Mesothelial cell of epicardium (in vitro differentiated cells): Measurements from ENCODE around the gene LPAR2. TPM values are rescaled to one million over a fixed set of nuclear protein-coding genes. Genes with fewer than 3 reads are reported as not detected.

Experiments used
- DNase-seq, 2 experiments: peaks; one replicate each; pipeline ENCODE4 v3.0.0; 2021; ENCODE audit warnings: low spot score in 2 of 2; ENCODE audit not compliant: unreplicated experiment in 2 of 2
- H3K27ac Mint-ChIP-seq: 2 replicates; pipeline ENCODE4 v1.8.0; 2021; ENCODE audit warnings: mixed read lengths
- H3K27me3 Mint-ChIP-seq: 2 replicates; pipeline ENCODE4 v1.8.0; 2021; ENCODE audit warnings: low read depth, mixed read lengths
- H3K36me3 Mint-ChIP-seq: 2 replicates; pipeline ENCODE4 v1.8.0; 2021; ENCODE audit warnings: mixed read lengths
- H3K4me1 Mint-ChIP-seq: 2 replicates; pipeline ENCODE4 v1.8.0; 2021; ENCODE audit warnings: mixed read lengths
- H3K4me3 Mint-ChIP-seq: 2 replicates; pipeline ENCODE4 v1.8.0; 2021; ENCODE audit warnings: mild to moderate bottlenecking, moderate library complexity, mixed read lengths
- H3K9me3 Mint-ChIP-seq: 2 replicates; pipeline ENCODE4 v1.8.0; 2021; ENCODE audit warnings: mixed read lengths
- total RNA-seq: library from RNA; stranded (reverse); gene quantifications from 3 replicates; pipeline ENCODE4 v1.2.1, GENCODE V29; 2021
- TF ChIP-seq, protein P1 (sequence below): fragments of 200-600 bp; sonication (generic); IDR thresholded peaks from one replicate; pipeline ENCODE4 v1.5.0; 2021; ENCODE audit warnings: antibody characterized with exemption; ENCODE audit not compliant: unreplicated experiment

The LPAR2 gene
- total RNA-seq, 1 donor from 2014 or later, result 87.1 TPM

DNA sequence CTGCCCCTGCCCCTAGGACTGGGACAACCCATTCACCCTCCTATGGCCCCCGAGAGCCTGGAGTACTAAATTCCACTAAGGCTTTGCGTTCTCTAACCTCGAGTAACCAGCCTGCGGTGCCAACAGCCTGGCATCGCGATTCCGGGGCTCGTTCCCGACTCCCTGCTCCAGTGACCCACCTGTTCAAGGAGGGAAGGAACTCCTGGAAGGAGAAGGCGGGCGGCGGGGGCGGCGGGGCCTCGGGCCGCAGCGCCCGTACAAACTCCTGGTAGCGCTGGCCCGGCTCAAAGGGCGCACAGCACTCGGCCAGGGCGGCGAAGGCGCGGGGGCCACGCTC is 9.1 kb upstream of the LPAR2 start:
- Mint-ChIP-seq H3K36me3 (peaks cover 25% of the 10 kb centered on the region), H3K4me1 (peaks cover 3% of the 10 kb centered on the region), H3K27me3 (no peaks in the 10 kb centered on the region), H3K4me3 (no peak overlapping the region), H3K9me3 (no peaks in the 10 kb centered on the region), H3K27ac (no peak overlapping the region)
- no peak for DNase-seq
- TF ChIP-seq, protein P1, sequence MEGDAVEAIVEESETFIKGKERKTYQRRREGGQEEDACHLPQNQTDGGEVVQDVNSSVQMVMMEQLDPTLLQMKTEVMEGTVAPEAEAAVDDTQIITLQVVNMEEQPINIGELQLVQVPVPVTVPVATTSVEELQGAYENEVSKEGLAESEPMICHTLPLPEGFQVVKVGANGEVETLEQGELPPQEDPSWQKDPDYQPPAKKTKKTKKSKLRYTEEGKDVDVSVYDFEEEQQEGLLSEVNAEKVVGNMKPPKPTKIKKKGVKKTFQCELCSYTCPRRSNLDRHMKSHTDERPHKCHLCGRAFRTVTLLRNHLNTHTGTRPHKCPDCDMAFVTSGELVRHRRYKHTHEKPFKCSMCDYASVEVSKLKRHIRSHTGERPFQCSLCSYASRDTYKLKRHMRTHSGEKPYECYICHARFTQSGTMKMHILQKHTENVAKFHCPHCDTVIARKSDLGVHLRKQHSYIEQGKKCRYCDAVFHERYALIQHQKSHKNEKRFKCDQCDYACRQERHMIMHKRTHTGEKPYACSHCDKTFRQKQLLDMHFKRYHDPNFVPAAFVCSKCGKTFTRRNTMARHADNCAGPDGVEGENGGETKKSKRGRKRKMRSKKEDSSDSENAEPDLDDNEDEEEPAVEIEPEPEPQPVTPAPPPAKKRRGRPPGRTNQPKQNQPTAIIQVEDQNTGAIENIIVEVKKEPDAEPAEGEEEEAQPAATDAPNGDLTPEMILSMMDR, result no peak

DNA sequence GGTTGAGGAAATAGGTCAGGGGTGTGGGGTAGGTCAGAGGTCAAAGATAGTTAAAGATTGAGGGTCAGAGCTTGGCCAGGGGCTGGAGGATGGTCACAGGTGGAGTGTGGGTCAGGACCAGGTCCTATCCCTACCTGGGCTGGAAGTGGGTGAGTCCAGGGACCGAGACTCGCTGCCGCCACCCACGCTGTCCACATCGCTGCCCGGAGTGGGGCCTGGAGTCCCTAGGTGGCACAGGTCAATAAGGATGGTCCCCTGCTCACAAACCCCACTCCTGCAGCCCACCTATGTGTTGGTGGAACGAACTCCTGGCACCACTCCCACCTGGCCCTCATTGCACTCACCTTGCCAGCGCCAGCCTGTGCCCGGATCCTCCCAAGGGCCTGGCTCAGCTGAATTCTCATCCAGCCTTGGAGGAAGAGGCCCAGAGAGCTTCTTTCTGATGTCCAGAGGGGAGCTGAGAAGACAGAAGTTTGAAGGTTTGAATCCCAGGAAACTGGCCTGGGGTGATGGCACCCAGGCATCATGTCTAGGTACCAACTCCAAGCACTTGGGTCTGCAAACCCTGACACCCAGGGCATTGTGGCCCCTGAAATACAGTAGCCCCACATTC is 8.7 kb upstream of the LPAR2 start:
- H3K9me3 Mint-ChIP-seq, result no peaks in the 10 kb centered on the region
- no peak for DNase-seq
- H3K4me1 Mint-ChIP-seq, result no peaks in the 10 kb centered on the region
- no peak overlapping the region for H3K27ac Mint-ChIP-seq
- TF ChIP-seq, protein P1, result no peak
- peaks cover 25% of the 10 kb centered on the region for H3K36me3 Mint-ChIP-seq
- no peak overlapping the region for H3K4me3 Mint-ChIP-seq
- H3K27me3 Mint-ChIP-seq, result no peaks in the 10 kb centered on the region

DNA sequence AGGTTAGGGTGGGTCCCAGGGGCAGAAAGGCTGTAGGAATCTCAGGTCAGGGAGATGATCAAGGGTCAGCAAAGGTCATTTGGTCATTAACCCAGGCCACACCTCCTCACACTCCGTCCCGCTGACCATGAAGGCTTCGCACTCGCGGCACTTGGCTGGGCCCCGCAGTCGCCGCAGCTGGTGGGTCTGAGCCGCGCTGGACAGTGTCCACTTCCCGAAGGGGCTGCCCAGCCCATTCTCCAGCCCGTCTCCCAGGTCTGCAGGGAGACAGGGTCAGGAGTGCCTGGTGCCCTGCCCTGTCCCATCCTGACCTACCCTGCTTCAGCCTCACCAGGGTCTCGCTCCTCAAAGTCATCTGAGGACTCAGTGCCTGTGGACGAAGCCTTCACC is 7.3 kb upstream of the LPAR2 start:
- no peak for DNase-seq
- no peaks in the 10 kb centered on the region for H3K4me1 Mint-ChIP-seq
- H3K4me3 Mint-ChIP-seq, result no peak overlapping the region
- peaks cover 25% of the 10 kb centered on the region for H3K36me3 Mint-ChIP-seq
- no peaks in the 10 kb centered on the region for H3K27me3 Mint-ChIP-seq
- no peaks in the 10 kb centered on the region for H3K9me3 Mint-ChIP-seq
- H3K27ac Mint-ChIP-seq, result no peak overlapping the region
- TF ChIP-seq, protein P1, result no peak

DNA sequence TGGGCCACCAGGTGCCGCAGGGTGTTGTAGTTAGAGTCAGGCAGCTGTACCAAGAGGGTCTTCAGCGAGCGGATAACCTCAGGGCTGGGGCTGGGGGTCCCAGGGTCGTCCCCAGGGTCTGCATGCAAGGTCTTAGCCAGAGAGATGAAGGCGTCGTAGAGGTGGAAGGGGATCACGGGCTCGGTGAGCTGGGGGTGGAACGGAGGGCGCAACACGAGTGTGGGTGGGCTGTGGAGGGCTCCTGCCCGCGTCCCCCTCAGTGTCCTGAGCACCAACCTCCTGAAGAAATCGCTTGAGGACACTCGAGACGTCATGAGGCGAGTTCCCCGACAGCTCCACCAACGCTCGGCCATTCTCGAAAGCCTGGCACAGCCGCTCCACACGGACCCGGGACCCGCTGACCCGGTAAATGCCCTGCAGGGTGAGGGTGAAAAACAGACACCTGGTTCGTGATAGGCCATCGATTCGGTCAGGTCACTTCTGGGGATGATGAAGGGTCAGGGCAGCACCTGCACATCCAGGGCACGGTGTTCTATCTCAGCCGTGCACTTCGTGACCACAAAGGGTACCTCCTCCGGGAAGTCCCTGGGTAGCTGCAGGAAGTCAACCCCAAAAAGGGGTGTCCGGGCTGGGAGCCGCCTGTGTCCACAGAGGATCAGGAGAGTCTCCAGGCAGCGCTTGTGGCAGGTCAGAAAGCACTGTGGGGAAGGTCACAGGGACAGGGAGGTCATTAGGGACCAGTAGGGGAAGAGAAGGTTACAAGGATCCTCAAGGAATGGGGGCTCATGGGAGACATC is 6.7 kb upstream of the LPAR2 start:
- no peak overlapping the region for H3K4me3 Mint-ChIP-seq
- no peaks in the 10 kb centered on the region for H3K27me3 Mint-ChIP-seq
- H3K27ac Mint-ChIP-seq, result no peak overlapping the region
- peaks cover 25% of the 10 kb centered on the region for H3K36me3 Mint-ChIP-seq
- TF ChIP-seq, protein P1, result no peak
- H3K4me1 Mint-ChIP-seq, result no peaks in the 10 kb centered on the region
- no peaks in the 10 kb centered on the region for H3K9me3 Mint-ChIP-seq
- DNase-seq, result no peak

DNA sequence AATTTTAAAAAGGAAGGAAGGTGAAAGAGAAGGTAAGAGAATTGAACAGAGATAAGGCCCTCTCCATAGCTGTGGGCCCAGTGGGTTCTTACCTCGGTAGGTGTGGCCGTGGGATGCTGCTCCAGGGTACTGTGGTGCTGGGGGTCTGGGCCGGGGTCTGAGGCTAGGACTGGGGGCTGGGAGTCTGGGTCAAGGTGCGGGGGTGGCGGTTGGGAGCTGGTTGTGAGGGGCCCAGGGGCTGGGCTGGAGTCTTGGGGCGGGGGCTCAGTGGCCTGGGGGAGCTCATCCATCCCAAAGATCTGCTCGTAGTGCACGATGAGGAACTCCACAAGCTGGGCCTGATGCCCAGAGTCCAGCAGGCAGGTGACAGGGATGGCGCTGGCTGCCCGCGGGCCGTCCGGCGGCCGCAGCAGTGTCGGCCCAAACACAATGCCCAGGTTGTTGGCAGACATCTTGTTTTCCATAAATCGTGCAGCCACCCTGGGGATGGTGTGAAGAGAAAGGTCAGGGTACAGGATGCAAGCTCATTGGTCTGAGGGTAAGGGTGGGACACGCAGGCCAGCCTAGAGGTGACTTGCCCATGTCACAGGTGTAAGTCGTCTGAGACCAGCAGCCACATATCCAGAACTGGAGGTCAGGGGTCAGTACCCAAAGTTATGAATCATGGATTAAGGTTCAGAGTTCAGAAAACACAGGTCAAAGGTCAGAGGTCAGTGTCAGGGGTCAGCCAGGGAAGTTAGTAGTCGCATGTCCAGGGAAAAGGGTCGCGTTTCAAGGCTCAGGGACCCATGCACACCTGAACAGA is 5.9 kb upstream of the LPAR2 start:
- no peaks in the 10 kb centered on the region for H3K9me3 Mint-ChIP-seq
- TF ChIP-seq, protein P1, result no peak
- peaks cover under 1% of the 10 kb centered on the region for H3K4me1 Mint-ChIP-seq
- no peaks in the 10 kb centered on the region for H3K27me3 Mint-ChIP-seq
- H3K4me3 Mint-ChIP-seq, result no peak overlapping the region
- H3K36me3 Mint-ChIP-seq, result peaks cover 25% of the 10 kb centered on the region
- no peak overlapping the region for H3K27ac Mint-ChIP-seq
- DNase-seq, result no peak
